Neuronal stem cell (in vitro differentiated cells): ENCODE measurements around the gene KAZN.

Source experiments
- DNase-seq: peaks from one replicate; pipeline ENCODE4 v3.0.0-alpha.2; 2013; ENCODE audit warnings: low spot score
- H2AFZ ChIP-seq: one replicate; pipeline ENCODE4 v1.6.1; 2013; ENCODE audit warnings: mild to moderate bottlenecking, low read length, inconsistent platforms
- H2AK5ac ChIP-seq: 2 replicates; pipeline ENCODE4 v1.6.1; 2013; ENCODE audit warnings: low read depth, mild to moderate bottlenecking, inconsistent platforms, low read length, moderate library complexity, mixed read lengths
- H2BK120ac ChIP-seq: 2 replicates; pipeline ENCODE4 v1.6.1; 2013; ENCODE audit warnings: low read depth, mild to moderate bottlenecking, inconsistent platforms, low read length, moderate library complexity, mixed read lengths
- H2BK12ac ChIP-seq: one replicate; pipeline ENCODE4 v1.6.1; 2013; ENCODE audit warnings: low read length, inconsistent platforms
- H2BK15ac ChIP-seq: 2 replicates; pipeline ENCODE4 v1.6.1; 2013; ENCODE audit warnings: mild to moderate bottlenecking, low read length, inconsistent platforms, mixed read lengths
- H2BK5ac ChIP-seq: one replicate; pipeline ENCODE4 v1.6.1; 2013; ENCODE audit warnings: inconsistent platforms, mild to moderate bottlenecking, low read length, moderate library complexity
- H3K14ac ChIP-seq: one replicate; pipeline ENCODE4 v1.6.1; 2013; ENCODE audit warnings: low read length, inconsistent platforms
- H3K18ac ChIP-seq: 2 replicates; pipeline ENCODE4 v1.6.1; 2013; ENCODE audit warnings: low read length, inconsistent platforms
- H3K23ac ChIP-seq: 2 replicates; pipeline ENCODE4 v1.6.1; 2013; ENCODE audit warnings: low read depth, mild to moderate bottlenecking, mixed read lengths, low read length, inconsistent platforms; ENCODE audit not compliant: poor library complexity
- H3K27ac ChIP-seq: replicated peaks from 3 replicates; pipeline ENCODE4 v1.5.1; 2013; ENCODE audit warnings: low read length, inconsistent platforms
- H3K27me3 ChIP-seq, 3 experiments: 2 replicates each; pipeline ENCODE4 v1.6.1; 2013; ENCODE audit warnings: low read length in 3 of 3, mild to moderate bottlenecking in 2 of 3, inconsistent platforms in 1 of 3, low read depth in 1 of 3, mixed read lengths in 1 of 3, moderate library complexity in 1 of 3; ENCODE audit not compliant: control insufficient read depth in 3 of 3, insufficient read depth in 3 of 3
- H3K36me3 ChIP-seq, 2 donors: replicated peaks in 1 of 2; 2 replicates each; pipeline ENCODE4 v1.6.1; 2013; ENCODE audit warnings: low read length in 2 of 2; ENCODE audit not compliant: control insufficient read depth in 2 of 2, insufficient read depth in 2 of 2
- H3K4ac ChIP-seq: 2 replicates; pipeline ENCODE4 v1.6.1; 2013; ENCODE audit warnings: inconsistent platforms, mild to moderate bottlenecking, low read length, moderate library complexity
- H3K4me1 ChIP-seq, 2 donors: 1 replicate in 1 of 2; 2 replicates in 1 of 2; pipeline ENCODE4 v1.6.1; 2013; ENCODE audit warnings: low read length in 2 of 2, low read depth in 1 of 2; ENCODE audit not compliant: control insufficient read depth in 2 of 2, insufficient read depth in 1 of 2
- H3K4me2 ChIP-seq: one replicate; pipeline ENCODE4 v1.6.1; 2013; ENCODE audit warnings: mild to moderate bottlenecking, low read length, inconsistent platforms; ENCODE audit not compliant: insufficient read depth, poor library complexity, severe bottlenecking
- H3K4me3 ChIP-seq, 2 donors: 2 replicates each; pipeline ENCODE4 v1.5.1; 2013; ENCODE audit warnings: low read length in 2 of 2, mild to moderate bottlenecking in 2 of 2, inconsistent platforms in 1 of 2, moderate library complexity in 1 of 2
- H3K79me1 ChIP-seq: one replicate; pipeline ENCODE4 v1.6.1; 2013; ENCODE audit warnings: low read depth, mild to moderate bottlenecking, inconsistent platforms, low read length, moderate library complexity
- H3K9ac ChIP-seq: one replicate; pipeline ENCODE4 v1.6.1; 2013; ENCODE audit warnings: mild to moderate bottlenecking, low read depth, low read length, inconsistent platforms; ENCODE audit not compliant: poor library complexity
- H3K9me3 ChIP-seq, 2 donors: replicated peaks in 1 of 2; 2 replicates each; pipeline versions ENCODE3 to v1.6.1; 2013; ENCODE audit warnings: low read length in 2 of 2, mild to moderate bottlenecking in 2 of 2, inconsistent platforms in 1 of 2, low read depth in 1 of 2, mixed read lengths in 1 of 2, moderate library complexity in 1 of 2; ENCODE audit not compliant: control insufficient read depth in 2 of 2, insufficient read depth in 1 of 2
- H4K8ac ChIP-seq: one replicate; pipeline ENCODE4 v1.6.1; 2013; ENCODE audit warnings: low read depth, mild to moderate bottlenecking, inconsistent platforms, low read length, moderate library complexity
- H4K91ac ChIP-seq: one replicate; pipeline ENCODE4 v1.6.1; 2013; ENCODE audit warnings: low read length, low read depth, mild to moderate bottlenecking, inconsistent platforms; ENCODE audit not compliant: poor library complexity
- WGBS, 2 donors: extraction: QIAGEN DNeasy Blood & Tissue Kit; methylation state at CpG; one replicate each; pipeline ENCODE4 v1.1.7; 2013; ENCODE audit warnings: missing lambda C conversion rate in 2 of 2, mixed read lengths in 1 of 2; ENCODE audit not compliant: insufficient read length in 2 of 2, insufficient replicate concordance in 1 of 2; ENCODE audit errors: extremely low coverage in 2 of 2; 5-methylcytosine and 5-hydroxymethylcytosine counted together

KAZN gene

GRCh38 chr1:15129944-15130343 is 531.5 kb downstream of the KAZN start:
- DNase-seq = no peak
- no peak overlapping the region for H3K4me2 ChIP-seq
- H3K79me1 ChIP-seq = no peaks in the 10 kb centered on the region
- H3K27ac ChIP-seq = no peak overlapping the region
- peaks cover 0 to 4% of the 10 kb centered on the region in 2 donors for H3K9me3 ChIP-seq
- H2BK5ac ChIP-seq = no peak overlapping the region
- no CpG with 5 or more reads among the region's 4 CpGs for WGBS, 2 donors
- no peak overlapping the region for H3K4me3 ChIP-seq
- no peak overlapping the region for H3K18ac ChIP-seq
- no peak overlapping the region for H3K9ac ChIP-seq
- H3K27me3 ChIP-seq = peaks cover 0 to 24% (median 0%) of the 10 kb centered on the region in 3 experiments
- no peaks in the 10 kb centered on the region for H3K4me1 ChIP-seq
- H2BK15ac ChIP-seq = no peak overlapping the region
- H3K14ac ChIP-seq = no peak overlapping the region
- H3K4ac ChIP-seq = no peak overlapping the region
- H4K91ac ChIP-seq = no peak overlapping the region
- H2BK12ac ChIP-seq = no peak overlapping the region
- no peaks in the 10 kb centered on the region for H3K36me3 ChIP-seq
- H4K8ac ChIP-seq = no peak overlapping the region
- H3K23ac ChIP-seq = no peak overlapping the region
- no peak overlapping the region for H2AFZ ChIP-seq
- no peak overlapping the region for H2AK5ac ChIP-seq
- H2BK120ac ChIP-seq = no peak overlapping the region

- H2BK12ac ChIP-seq = no peak overlapping the region
- no peak overlapping the region for H3K27ac ChIP-seq
- H3K79me1 ChIP-seq = no peaks in the 10 kb centered on the region
- no peak overlapping the region for H2BK5ac ChIP-seq
- H3K4ac ChIP-seq = no peak overlapping the region
- H3K4me3 ChIP-seq = no peak overlapping the region
- no peaks in the 10 kb centered on the region for H3K4me1 ChIP-seq
- no peak overlapping the region for H2BK15ac ChIP-seq
- DNase-seq = no peak
- no peak overlapping the region for H3K9ac ChIP-seq
- H4K8ac ChIP-seq = no peak overlapping the region
- peaks cover 0 to 4% of the 10 kb centered on the region in 2 donors for H3K9me3 ChIP-seq
- H4K91ac ChIP-seq = no peak overlapping the region
- no peaks in the 10 kb centered on the region for H3K36me3 ChIP-seq
- H3K4me2 ChIP-seq = no peak overlapping the region
- H3K14ac ChIP-seq = no peak overlapping the region
- peaks cover 0 to 24% (median 0%) of the 10 kb centered on the region in 3 experiments for H3K27me3 ChIP-seq
- H2BK120ac ChIP-seq = no peak overlapping the region
- no peak overlapping the region for H2AK5ac ChIP-seq
- H3K23ac ChIP-seq = no peak overlapping the region
- no CpG with 5 or more reads among the region's 3 CpGs for WGBS, 2 donors
- no peak overlapping the region for H3K18ac ChIP-seq
- H2AFZ ChIP-seq = no peak overlapping the region
These were observed 532.1 kb downstream of the KAZN start for GRCh38 chr1:15130607-15131006.

GRCh38 chr1:15132965-15133364 is 534.5 kb downstream of the KAZN start:
- WGBS, 2 donors = no CpG with 5 or more reads among the region's 2 CpGs
- no peak for DNase-seq
- H3K9me3 ChIP-seq = peaks cover 0 to 4% of the 10 kb centered on the region in 2 donors
- no peak overlapping the region for H3K23ac ChIP-seq
- peaks cover 0 to 2% of the 10 kb centered on the region in 2 donors for H3K4me1 ChIP-seq
- H3K4me2 ChIP-seq = no peak overlapping the region
- H3K36me3 ChIP-seq = no peaks in the 10 kb centered on the region
- H2BK5ac ChIP-seq = no peak overlapping the region
- no peak overlapping the region for H3K9ac ChIP-seq
- H2BK120ac ChIP-seq = no peak overlapping the region
- H4K91ac ChIP-seq = no peak overlapping the region
- no peak overlapping the region for H3K4me3 ChIP-seq
- no peaks in the 10 kb centered on the region for H3K79me1 ChIP-seq
- H3K27me3 ChIP-seq = peaks cover 0 to 27% (median 0%) of the 10 kb centered on the region in 3 experiments
- no peak overlapping the region for H3K4ac ChIP-seq
- H2BK12ac ChIP-seq = no peak overlapping the region
- no peak overlapping the region for H3K18ac ChIP-seq
- no peak overlapping the region for H3K14ac ChIP-seq
- no peak overlapping the region for H2BK15ac ChIP-seq
- H2AFZ ChIP-seq = no peak overlapping the region
- H2AK5ac ChIP-seq = no peak overlapping the region
- H4K8ac ChIP-seq = no peak overlapping the region
- no peak overlapping the region for H3K27ac ChIP-seq

GRCh38 chr1:15134285-15134684 is 535.8 kb downstream of the KAZN start:
- H2BK120ac ChIP-seq = no peak overlapping the region

More at GRCh38 chr1:15134285-15134684, 535.8 kb downstream of the KAZN start:
- no peak overlapping the region for H3K4ac ChIP-seq
- H2AK5ac ChIP-seq = peak overlapping the region; percentile 40
- no peak overlapping the region for H3K18ac ChIP-seq
- no peak overlapping the region for H3K4me3 ChIP-seq
- no peak overlapping the region for H2AFZ ChIP-seq
- peaks cover 0 to 4% of the 10 kb centered on the region in 2 donors for H3K9me3 ChIP-seq
- H3K79me1 ChIP-seq = no peaks in the 10 kb centered on the region
- H3K23ac ChIP-seq = no peak overlapping the region
- no peaks in the 10 kb centered on the region for H3K36me3 ChIP-seq
- H2BK12ac ChIP-seq = no peak overlapping the region
- H2BK5ac ChIP-seq = no peak overlapping the region
- H3K9ac ChIP-seq = no peak overlapping the region
- H3K4me2 ChIP-seq = no peak overlapping the region
- H3K27ac ChIP-seq = no peak overlapping the region
- peaks cover 0 to 2% of the 10 kb centered on the region in 2 donors for H3K4me1 ChIP-seq
- DNase-seq = no peak
- no peak overlapping the region for H4K8ac ChIP-seq
- H4K91ac ChIP-seq = no peak overlapping the region
- no peak overlapping the region for H2BK15ac ChIP-seq
- H3K27me3 ChIP-seq = peaks cover 0 to 27% (median 0%) of the 10 kb centered on the region in 3 experiments
- H3K14ac ChIP-seq = peak overlapping the region; percentile 47
- WGBS, 2 donors = no CpG with 5 or more reads among the region's 2 CpGs
